Peyer's patch (tissue), 4 donors: ENCODE data around the gene HDAC4. TPM values are rescaled to one million over a fixed set of nuclear protein-coding genes. Genes with fewer than 3 reads are reported as not detected.

Source experiments
- DNase-seq, 3 donors: peaks; one replicate each; pipeline ENCODE4 v3.0.0-alpha.2; 2017 to 2019
- H3K27ac ChIP-seq, 4 donors: fragments of 200-600 bp; sonication (generic); one replicate each; pipeline ENCODE4 v1.5.1; 2016 to 2019
- H3K27me3 ChIP-seq, 2 donors: fragments of 200-600 bp; sonication (generic); one replicate each; pipeline ENCODE4 v1.5.1; 2019
- H3K36me3 ChIP-seq, 3 donors: fragments of 200-600 bp; sonication (generic); one replicate each; pipeline ENCODE4 v1.5.1; 2016 to 2019
- H3K4me1 ChIP-seq, 4 donors: fragments of 200-600 bp; sonication (generic); one replicate each; pipeline ENCODE4 v1.5.1; 2016 to 2019
- H3K4me3 ChIP-seq, 4 donors: fragments of 200-600 bp; sonication (generic); 1 replicate in 3 of 4; 2 replicates in 1 of 4; pipeline ENCODE4 v1.5.1; 2016 to 2019; ENCODE audit warnings: mild to moderate bottlenecking in 1 of 4
- H3K9me3 ChIP-seq, 4 donors: fragments of 200-600 bp; sonication (generic); one replicate each; pipeline ENCODE4 v1.5.1; 2016 to 2019; ENCODE audit warnings: mild to moderate bottlenecking in 1 of 4
- POLR2A ChIP-seq, 2 donors: fragments of 450-650 bp; IDR thresholded peaks; one replicate each; pipeline ENCODE4 v1.5.1; 2017; ENCODE audit warnings: antibody characterized with exemption in 2 of 2, mild to moderate bottlenecking in 2 of 2, moderate library complexity in 2 of 2
- total RNA-seq, 4 donors: library from RNA; depleted of rRNA; stranded (reverse); fragments of >200 nt; gene quantifications; one replicate each; pipeline ENCODE4 v1.1.0, GENCODE V29; 2016
- TF ChIP-seq, protein P1 (sequence below), 6 experiments: fragments of 450-650 bp in 4 of 6; fragments of 200-600 bp in 2 of 6; sonication (generic) in 1 of 6; IDR thresholded peaks; one replicate each; pipeline ENCODE4 v1.5.1; 2017 to 2019; ENCODE audit warnings: antibody characterized with exemption in 6 of 6, mild to moderate bottlenecking in 3 of 6, moderate library complexity in 1 of 6

Gene HDAC4
- total RNA-seq, 4 donors from 2014 or later, result 28.9 to 198 (median 102) TPM

DNA sequence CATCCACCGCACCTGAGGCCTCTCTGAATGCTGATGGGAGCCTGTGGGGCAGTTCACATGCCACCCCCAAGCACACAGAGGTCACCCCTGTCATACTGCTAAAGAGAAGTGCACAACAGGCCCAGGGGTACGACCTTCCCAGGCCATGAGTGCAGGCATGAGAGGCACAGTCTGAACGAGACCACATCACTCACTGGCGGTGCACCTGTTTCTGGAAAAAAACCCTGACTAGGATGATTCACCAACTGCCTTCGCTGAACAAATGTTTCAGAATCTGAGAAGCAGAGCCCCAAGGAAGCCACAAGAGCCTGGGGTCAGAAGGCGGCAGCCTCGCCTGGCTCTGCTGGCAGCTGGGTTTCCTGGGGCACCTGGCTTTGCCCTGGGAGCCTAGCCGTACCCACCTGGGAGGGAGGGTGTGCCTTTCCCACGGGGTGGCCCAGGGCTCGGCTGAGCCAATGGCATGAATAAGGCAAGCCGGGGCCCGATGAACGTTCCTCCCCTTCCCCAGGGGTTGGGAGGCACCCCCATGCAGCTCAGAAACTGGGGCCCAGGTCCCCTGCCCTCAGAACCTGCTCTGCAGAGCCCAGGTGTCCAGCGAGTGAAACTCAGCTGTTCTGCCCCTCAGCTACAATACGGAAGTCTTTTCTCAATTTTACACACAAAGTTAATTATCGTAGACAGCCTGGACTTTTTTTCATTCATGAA, 73.8 kb downstream of the HDAC4 start:
- Histone ChIP-seq H3K4me1 (peaks cover 0 to 54% (median 12%) of the 10 kb centered on the region in 4 donors), H3K27ac (peak overlapping the region in 3 of 4 donors; percentile 21 to 80 (median 55)), H3K9me3 (no peaks in the 10 kb centered on the region), H3K27me3 (no peaks in the 10 kb centered on the region), H3K36me3 (no peaks in the 10 kb centered on the region), H3K4me3 (no peak overlapping the region)
- DNase-seq, result peak in 2 of 3 donors; percentile 18 to 58
- TF ChIP-seq, protein P1, sequence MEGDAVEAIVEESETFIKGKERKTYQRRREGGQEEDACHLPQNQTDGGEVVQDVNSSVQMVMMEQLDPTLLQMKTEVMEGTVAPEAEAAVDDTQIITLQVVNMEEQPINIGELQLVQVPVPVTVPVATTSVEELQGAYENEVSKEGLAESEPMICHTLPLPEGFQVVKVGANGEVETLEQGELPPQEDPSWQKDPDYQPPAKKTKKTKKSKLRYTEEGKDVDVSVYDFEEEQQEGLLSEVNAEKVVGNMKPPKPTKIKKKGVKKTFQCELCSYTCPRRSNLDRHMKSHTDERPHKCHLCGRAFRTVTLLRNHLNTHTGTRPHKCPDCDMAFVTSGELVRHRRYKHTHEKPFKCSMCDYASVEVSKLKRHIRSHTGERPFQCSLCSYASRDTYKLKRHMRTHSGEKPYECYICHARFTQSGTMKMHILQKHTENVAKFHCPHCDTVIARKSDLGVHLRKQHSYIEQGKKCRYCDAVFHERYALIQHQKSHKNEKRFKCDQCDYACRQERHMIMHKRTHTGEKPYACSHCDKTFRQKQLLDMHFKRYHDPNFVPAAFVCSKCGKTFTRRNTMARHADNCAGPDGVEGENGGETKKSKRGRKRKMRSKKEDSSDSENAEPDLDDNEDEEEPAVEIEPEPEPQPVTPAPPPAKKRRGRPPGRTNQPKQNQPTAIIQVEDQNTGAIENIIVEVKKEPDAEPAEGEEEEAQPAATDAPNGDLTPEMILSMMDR (IDR thresholded peaks at IDR 0.05), result no peak
- no peak for TF ChIP-seq POLR2A (IDR thresholded peaks at IDR 0.05)

DNA sequence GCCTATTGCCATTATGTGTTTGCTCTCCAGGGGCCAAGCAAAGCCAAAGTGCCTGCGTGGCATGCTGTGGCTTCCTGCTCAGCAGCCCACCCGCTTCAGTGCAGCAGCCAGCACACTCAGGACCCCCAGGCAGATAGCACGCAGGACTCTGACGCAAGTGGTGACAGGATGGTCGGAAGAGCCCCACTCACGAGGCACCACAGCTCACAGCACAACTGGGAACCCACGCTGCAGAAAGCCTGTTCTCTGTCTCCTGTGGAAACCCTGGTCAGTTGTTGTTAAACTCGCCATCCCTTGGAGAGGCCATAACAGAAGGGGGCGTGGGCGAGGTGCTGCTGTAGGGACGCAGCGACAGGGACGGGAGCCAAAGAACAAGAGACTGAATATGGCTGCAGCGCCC, 76.4 kb downstream of the HDAC4 start:
- Histone ChIP-seq H3K4me1 (peaks cover 0 to 49% (median 12%) of the 10 kb centered on the region in 4 donors), H3K27me3 (no peaks in the 10 kb centered on the region), H3K4me3 (no peak overlapping the region), H3K9me3 (no peaks in the 10 kb centered on the region), H3K36me3 (no peaks in the 10 kb centered on the region), H3K27ac (no peak overlapping the region)
- no peak for DNase-seq
- TF ChIP-seq, protein P1 (IDR thresholded peaks at IDR 0.05), result no peak
- TF ChIP-seq POLR2A (IDR thresholded peaks at IDR 0.05), result no peak

DNA sequence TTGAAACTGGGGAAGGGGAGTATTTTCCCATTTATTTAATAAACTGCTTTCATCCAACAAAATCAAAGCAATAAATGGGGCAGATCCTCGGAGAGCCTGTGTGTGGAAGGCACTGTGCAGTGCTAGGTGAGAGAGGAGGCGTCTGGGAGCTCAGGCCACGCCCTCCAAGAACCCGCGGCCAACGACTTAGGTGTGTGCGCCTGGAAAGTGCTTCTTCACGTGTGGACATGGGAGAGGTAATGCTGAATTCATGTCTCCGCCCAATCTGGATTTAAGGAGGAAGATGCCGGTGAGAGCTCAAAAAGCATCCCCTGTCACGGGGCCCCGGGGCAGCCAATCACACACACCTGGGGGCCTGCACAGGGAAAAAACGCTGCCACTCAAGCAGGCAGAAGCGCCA, 77.4 kb downstream of the HDAC4 start:
- Histone ChIP-seq H3K27ac (peak overlapping the region in 1 of 4 donors; percentile 13), H3K9me3 (no peaks in the 10 kb centered on the region), H3K27me3 (no peaks in the 10 kb centered on the region), H3K4me1 (peaks cover 0 to 39% (median 9%) of the 10 kb centered on the region in 4 donors), H3K36me3 (no peaks in the 10 kb centered on the region), H3K4me3 (no peak overlapping the region)
- peak in 1 of 3 donors; percentile 57 for DNase-seq
- TF ChIP-seq POLR2A (IDR thresholded peaks at IDR 0.05), result no peak
- TF ChIP-seq, protein P1 (IDR thresholded peaks at IDR 0.05), result no peak

DNA sequence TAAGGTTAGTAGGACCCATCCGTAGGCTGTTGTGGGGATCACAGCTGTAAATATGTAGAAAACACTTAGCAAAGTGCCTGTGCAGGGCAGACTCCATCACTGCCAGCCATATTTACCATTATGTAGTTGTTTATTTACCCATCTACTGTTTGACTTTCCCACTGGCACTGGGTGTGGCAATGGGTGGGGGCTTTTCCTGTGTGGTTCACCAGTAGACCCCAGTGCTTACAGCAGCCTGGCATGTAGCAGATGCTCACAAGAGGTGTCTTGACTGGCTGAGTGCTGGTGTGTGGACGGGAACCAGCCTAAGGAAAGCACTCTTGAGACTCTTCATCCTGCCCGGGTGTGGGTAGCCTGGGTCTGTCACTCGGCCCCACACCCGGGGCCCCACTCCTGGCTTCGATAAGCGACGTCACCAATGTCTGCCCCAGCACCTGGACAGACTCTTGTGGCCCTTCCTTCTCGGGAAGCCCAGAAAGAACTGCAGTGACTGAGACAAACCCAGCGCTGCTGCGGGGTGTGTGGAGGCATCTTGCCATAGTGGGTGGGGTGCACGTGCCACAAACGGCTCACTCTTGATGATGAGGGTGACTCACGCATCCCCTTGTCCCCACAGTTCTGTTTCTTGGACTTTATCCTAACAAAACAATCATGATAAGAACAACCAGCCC, 78.3 kb downstream of the HDAC4 start:
- TF ChIP-seq, protein P1 (IDR thresholded peaks at IDR 0.05), result no peak
- TF ChIP-seq POLR2A (IDR thresholded peaks at IDR 0.05), result no peak
- Histone ChIP-seq H3K4me3 (no peak overlapping the region), H3K36me3 (no peaks in the 10 kb centered on the region), H3K27me3 (no peaks in the 10 kb centered on the region), H3K4me1 (peaks cover 0 to 30% (median 5%) of the 10 kb centered on the region in 4 donors), H3K27ac (peak overlapping the region in 3 of 4 donors; percentile 25 to 52 (median 46)), H3K9me3 (no peaks in the 10 kb centered on the region)
- peak; percentile 14 to 85 (median 80) for DNase-seq

DNA sequence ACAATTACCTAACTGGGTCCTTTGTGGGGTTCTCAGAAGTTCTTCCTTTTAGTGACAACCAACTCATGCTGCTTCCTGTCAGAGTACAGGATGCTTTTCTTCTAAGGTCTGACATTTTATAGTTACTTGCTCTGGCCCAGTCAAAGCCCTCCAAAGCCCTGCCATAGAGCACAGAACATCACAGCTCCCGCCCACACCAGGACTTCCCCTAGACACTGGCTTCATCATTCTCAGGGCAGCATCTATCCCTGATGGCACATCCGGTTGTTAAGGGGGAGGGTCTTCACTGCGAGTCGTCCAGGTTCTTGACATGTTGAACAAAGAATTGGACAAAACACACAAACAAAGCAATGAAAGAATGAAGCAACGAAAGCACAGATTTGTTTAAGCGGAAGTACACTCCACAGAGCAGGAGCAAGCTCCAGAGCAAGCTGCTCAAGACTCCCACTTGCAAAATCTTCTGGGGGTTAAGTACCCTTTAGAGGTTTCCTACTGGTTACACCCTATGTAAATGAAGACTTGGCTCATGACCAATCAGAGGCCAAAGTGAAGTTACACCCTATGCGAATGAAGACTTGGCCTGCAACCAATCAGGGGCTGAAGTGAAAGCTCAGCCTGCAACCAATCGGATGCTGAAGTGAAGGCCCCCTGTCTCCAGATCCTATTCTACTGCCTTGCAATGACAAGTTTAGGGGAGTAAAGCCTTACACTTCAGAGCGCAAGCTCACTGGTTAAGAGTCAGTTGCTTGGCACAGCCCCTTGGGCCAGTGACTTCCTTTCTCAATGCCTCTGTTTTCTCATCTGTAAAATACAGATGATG, 79.0 kb downstream of the HDAC4 start:
- peak in 2 of 3 donors; percentile 16 to 43 for DNase-seq
- H3K4me3 ChIP-seq, result no peak overlapping the region
- TF ChIP-seq, protein P1 (IDR thresholded peaks at IDR 0.05), result no peak
- no peak for TF ChIP-seq POLR2A (IDR thresholded peaks at IDR 0.05)
- H3K36me3 ChIP-seq, result no peaks in the 10 kb centered on the region
- no peaks in the 10 kb centered on the region for H3K27me3 ChIP-seq
- H3K9me3 ChIP-seq, result no peaks in the 10 kb centered on the region
- peak overlapping the region in 1 of 4 donors; percentile 46 for H3K27ac ChIP-seq
- H3K4me1 ChIP-seq, result peaks cover 0 to 23% (median 5%) of the 10 kb centered on the region in 4 donors
